NB4 (cell line): ENCODE measurements around the gene UNK.
"Not testable (repeated sequence)": the region's sequence is repeated elsewhere in the genome, so short reads cannot be mapped to it uniquely, and the experiment has no call there.

Experiments used
- CTCF ChIP-seq: IDR thresholded peaks from one replicate; pipeline ENCODE4 v1.5.1; 2012; ENCODE audit warnings: low read depth, low read length
- POLR2A ChIP-seq: IDR thresholded peaks from 2 replicates; pipeline ENCODE4 v1.6.1; 2011; ENCODE audit warnings: mild to moderate bottlenecking; ENCODE audit not compliant: insufficient read length; ENCODE audit errors: extremely low read depth

- TF ChIP-seq CTCF, POLR2A: not testable (repeated sequence)
These were observed 85.6 kb downstream of the UNK start for GRCh38 chr17:75870228-75870627.
